GM18861 (cell line): ENCODE data around the gene NXPH3.
"Not testable (repeated sequence)": the region's sequence is repeated elsewhere in the genome, so short reads cannot be mapped to it uniquely, and the experiment has no call there.

ENCODE experiments used
- ATAC-seq: cut with Tn5 transposase; IDR thresholded peaks from one replicate; pipeline ENCODE4 v1.9.1; 2021; ENCODE audit not compliant: unreplicated experiment

NXPH3 gene

GRCh38 chr17:49575679-49576087 lies at the start of gene NXPH3:
Gene NXPH3 (plus strand): TSS chr17:49575871. CDS start chr17:49576220, 349 bp downstream.
- ATAC-seq, result no peak

- ATAC-seq, result no peak
These were observed 47.6 kb upstream of the NXPH3 start for GRCh38 chr17:49527927-49528651.

DNA sequence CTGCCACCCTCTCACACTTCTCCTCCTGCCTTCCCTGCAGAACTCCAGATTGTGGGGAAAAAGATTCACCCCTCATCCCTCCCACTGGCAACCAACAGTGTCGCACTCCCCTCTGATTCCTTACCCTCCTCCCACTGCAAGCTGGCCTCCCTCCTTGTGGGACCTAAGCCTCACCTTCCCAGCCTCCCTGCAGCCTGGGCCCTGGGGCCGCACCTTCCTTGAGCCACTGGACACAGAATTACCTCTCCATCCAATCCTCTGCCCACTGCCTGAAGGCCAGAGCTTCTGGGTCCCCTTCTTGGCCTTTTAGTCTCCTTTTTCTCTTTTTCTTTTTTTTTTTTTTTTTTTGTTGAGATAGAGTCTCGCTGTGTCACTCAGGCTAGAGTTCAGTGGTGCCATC lies 46.7 kb upstream of the NXPH3 start:
- ATAC-seq, result no peak

GRCh38 chr17:49530118-49530517 lies 45.6 kb upstream of the NXPH3 start:
- ATAC-seq, result no peak

DNA sequence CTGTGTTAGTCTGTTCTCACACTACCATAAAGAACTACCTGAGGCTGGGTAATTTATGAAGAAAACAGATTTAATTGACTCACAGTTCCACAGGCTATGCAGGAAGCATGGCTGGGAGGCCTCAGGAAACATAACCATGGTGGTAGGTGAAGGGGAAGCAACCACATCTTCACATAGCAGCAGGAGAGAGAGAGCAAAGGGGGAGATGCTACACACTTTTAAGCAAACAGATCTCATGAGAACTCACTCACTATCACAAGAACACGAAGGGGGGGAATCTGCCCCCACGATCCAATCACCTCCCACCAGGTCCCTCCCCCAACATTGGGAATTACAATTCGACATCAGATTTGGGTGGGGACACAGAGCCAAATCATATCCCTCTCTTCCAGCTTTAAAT lies 31.8 kb upstream of the NXPH3 start:
- ATAC-seq, result no peak

GRCh38 chr17:49545007-49545660 lies 30.5 kb upstream of the NXPH3 start:
- no peak for ATAC-seq

GRCh38 chr17:49545806-49546545 lies 29.7 kb upstream of the NXPH3 start:
- no peak for ATAC-seq

DNA sequence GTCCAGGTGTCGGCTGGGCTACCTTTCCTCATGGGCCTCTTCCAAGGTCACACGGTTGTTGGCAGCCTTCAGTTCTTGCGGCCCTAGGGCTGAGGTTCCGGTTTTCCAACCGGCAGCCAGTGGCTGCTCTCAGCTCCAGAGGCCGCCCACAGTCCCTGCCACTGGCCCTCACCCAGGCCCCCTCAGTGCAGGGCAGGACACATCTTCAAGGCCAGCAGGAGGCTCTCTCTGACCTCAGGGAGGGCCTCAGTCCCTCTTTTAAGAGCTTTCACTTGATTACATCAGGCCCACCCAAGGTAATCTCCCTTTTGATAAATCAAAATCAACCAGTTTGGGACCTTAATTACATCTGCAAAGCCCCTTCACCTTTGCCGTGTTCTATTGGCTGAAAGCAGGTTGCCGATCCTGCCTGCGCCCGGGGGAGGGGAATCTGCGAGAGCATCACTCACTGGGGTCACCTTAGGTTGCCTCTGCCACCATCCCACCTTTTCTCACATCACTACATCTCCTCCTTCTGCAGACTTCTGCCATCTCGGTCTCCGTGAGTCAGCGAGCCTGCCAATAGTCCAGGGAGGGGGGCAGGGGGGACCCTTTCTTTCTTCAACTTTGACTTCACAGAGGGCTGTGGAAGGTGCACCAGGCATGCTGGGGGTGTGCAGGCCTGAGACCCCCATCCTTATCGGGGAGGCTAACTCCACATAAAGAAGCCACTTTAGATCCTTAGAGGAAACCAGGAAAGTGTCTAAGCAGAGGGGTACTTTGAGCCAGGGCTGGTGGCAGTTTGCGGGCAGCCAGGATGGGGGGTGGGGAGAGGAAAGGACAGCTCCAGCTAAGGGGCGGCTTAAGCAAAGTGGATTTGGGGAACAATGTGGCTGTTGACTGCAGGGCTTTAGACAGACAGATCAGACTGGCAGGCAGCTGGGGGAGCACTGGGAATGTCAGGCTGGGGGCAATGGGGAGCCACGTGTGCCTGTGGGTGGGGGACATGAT lies 28.8 kb upstream of the NXPH3 start:
- ATAC-seq, result no peak

DNA sequence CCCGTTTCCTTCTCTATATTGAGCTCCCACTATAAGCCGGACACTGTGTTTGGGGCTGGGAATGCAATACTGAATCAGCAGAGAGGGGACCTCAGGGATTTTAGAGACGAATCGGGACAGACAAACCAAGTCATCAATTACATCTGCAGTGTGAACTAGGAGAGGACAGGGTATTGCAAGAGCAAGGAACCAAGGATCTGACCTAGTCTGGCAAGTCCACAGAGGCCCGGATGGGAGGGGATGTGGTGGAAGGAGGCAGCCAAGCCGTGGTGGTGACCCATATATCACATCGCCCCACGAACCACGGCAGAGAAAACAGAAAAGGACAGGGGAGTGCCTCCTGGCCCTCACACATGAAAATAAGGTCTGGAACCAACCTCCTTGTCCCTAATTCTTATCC lies 28.1 kb upstream of the NXPH3 start:
- ATAC-seq, result no peak

DNA sequence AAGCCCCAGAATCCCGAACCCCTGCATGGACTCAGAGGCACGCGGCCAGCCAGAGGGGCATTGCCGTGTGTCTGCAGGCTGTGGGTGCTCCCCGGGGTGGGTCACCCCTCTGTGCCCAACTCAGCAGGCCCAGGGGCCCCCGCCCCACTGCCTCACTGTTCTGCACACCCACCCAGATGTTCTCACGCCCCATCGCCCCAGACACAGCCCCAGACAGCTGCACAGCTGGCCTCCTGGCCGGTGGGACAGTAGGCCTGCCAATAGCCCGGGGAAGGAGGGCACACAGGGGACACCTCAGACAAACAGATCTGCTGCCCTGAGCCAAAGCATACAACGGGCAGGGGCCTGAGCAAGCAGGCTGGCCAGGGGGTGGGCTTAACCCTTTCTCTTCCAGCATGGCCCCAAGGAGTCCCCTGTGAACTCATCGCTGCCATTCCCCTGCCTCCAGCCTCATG lies 27.6 kb upstream of the NXPH3 start:
- ATAC-seq, result no peak

GRCh38 chr17:49548506-49549310 lies 27.0 kb upstream of the NXPH3 start:
- ATAC-seq, result no peak

DNA sequence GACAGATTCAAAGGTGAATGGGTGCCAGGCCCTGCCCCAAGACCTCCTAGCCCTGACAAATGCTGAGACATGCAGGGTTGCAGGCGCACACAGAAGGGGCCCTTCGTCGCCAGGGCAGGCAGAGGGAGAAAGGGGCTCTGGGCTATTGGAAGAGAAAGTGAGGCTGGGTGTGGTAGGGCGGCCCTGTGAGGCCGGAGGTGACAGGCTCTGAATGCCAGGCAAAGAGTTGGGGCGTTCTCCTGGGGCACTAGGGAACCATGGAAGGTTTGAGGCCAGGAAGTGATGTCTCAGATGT lies 26.4 kb upstream of the NXPH3 start:
- ATAC-seq, result no peak

GRCh38 chr17:49549691-49550678 lies 25.7 kb upstream of the NXPH3 start:
- no peak for ATAC-seq

DNA sequence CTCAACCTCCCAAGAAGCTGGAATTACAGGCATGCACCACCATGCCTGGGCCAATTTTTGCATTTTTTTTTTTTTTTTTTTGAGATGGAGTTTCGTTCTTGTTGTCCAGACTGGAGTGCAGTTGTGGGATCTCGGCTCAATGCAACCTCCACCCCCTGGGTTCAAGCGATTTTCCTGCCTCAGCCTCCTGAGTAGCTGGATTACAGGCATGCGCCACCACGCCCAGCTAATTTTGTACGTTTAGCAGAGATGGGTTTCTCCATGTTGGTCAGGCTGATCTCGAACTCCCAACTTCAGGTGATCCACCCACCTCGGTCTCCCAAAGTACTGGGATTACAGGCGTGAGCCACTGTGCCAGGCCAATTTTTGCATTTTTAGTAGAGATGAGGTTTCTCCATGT lies 24.9 kb upstream of the NXPH3 start:
- ATAC-seq, result not testable (repeated sequence)

- no peak for ATAC-seq
These were observed 24.2 kb upstream of the NXPH3 start for GRCh38 chr17:49551221-49552069.

DNA sequence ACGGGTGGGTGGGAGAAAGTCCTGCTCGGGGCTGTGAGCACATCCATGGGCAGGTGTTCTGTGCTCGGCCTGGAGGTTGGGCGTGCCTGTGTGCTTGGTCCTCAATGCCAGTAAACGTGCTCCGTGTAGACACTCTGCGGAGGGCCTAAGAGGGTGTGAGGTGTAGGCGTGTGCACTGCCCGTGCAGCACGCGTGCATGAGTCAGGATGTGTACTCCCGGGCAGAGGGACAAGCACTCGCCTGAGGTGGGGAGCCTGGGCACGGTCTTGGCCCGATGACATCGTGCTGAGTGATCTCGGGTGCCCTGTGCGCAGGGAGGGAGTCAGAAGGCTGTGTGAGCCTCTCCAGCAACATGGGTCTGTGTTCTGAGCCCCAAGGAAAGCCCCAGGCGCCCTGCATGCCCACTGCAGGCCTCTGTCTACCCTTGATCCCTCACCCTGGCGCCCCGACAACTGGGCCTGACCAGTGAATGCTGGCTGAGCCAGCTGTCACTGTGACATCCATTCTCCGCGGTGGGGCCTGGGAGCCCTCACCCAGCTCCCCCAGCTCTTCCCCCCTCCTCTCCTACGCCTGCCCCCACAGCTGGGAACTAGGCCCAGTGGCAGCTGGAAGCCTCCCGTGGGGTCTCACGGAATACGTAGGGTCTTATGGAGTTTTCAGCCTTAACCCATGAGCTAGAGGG lies 23.5 kb upstream of the NXPH3 start:
- no peak for ATAC-seq

GRCh38 chr17:49553676-49554335 lies 21.9 kb upstream of the NXPH3 start:
- no peak for ATAC-seq
